CD14-positive monocyte (primary cell): ENCODE measurements around the gene MGLL. TPM values are rescaled to one million over a fixed set of nuclear protein-coding genes. Genes with fewer than 3 reads are reported as not detected.
A peak's percentile ranks its signal among the peaks of the same experiment; 100 is the strongest.

ENCODE experiments used
- DNase-seq, 3 donors: peaks; one replicate each; pipeline ENCODE4 v3.0.0-alpha.2; 2011 to 2022
- H2AFZ ChIP-seq: 2 replicates; pipeline ENCODE4 v1.6.0; 2012; ENCODE audit warnings: mild to moderate bottlenecking, low read depth, low read length, inconsistent platforms; ENCODE audit not compliant: insufficient read depth, poor library complexity, severe bottlenecking
- H3K27ac ChIP-seq, 2 donors: 1 replicate in 1 of 2; 2 replicates in 1 of 2; pipeline ENCODE4 v1.5.1; 2012 to 2013; ENCODE audit warnings: low read length in 2 of 2, control low read depth in 1 of 2, inconsistent platforms in 1 of 2, low read depth in 1 of 2, mild to moderate bottlenecking in 1 of 2
- H3K27me3 ChIP-seq, 2 donors: one replicate each; pipeline versions ENCODE4 v1.6.0 to v1.6.1; 2011 to 2013; ENCODE audit warnings: low read length in 2 of 2; ENCODE audit not compliant: control insufficient read depth in 2 of 2, insufficient read depth in 2 of 2
- H3K36me3 ChIP-seq, 2 donors: replicated peaks in 1 of 2; 1 replicate in 1 of 2; 2 replicates in 1 of 2; pipeline versions ENCODE4 v1.5.1 to v1.6.1; 2012 to 2013; ENCODE audit warnings: low read length in 2 of 2, control low read depth in 1 of 2, inconsistent platforms in 1 of 2, mild to moderate bottlenecking in 1 of 2; ENCODE audit not compliant: insufficient read depth in 2 of 2, control insufficient read depth in 1 of 2
- H3K4me1 ChIP-seq, 2 donors: 1 replicate in 1 of 2; 2 replicates in 1 of 2; pipeline versions ENCODE4 v1.5.1 to v1.6.1; 2012 to 2013; ENCODE audit warnings: low read length in 2 of 2, control low read depth in 1 of 2, inconsistent platforms in 1 of 2, mild to moderate bottlenecking in 1 of 2, moderate library complexity in 1 of 2; ENCODE audit not compliant: insufficient read depth in 2 of 2, control insufficient read depth in 1 of 2
- H3K4me2 ChIP-seq: replicated peaks from 2 replicates; pipeline ENCODE3; 2012; ENCODE audit warnings: low read length, moderate library complexity, mild to moderate bottlenecking; ENCODE audit not compliant: poor library complexity, severe bottlenecking; ENCODE audit errors: extremely low read depth
- H3K4me3 ChIP-seq, 3 experiments: fragments of 200-600 bp in 1 of 3; sonication (generic) in 1 of 3; replicated peaks in 1 of 3; 1 replicate in 2 of 3; 2 replicates in 1 of 3; pipeline ENCODE4 v1.5.1; 2011 to 2013; ENCODE audit warnings: low read length in 3 of 3, mild to moderate bottlenecking in 3 of 3, control low read depth in 2 of 3, low read depth in 2 of 3, inconsistent platforms in 1 of 3, moderate library complexity in 1 of 3
- H3K79me2 ChIP-seq: 2 replicates; pipeline ENCODE4 v1.6.0; 2012; ENCODE audit warnings: mild to moderate bottlenecking, control low read depth, inconsistent platforms, low read length, moderate library complexity; ENCODE audit not compliant: insufficient read depth
- H3K9ac ChIP-seq: 2 replicates; pipeline ENCODE4 v1.6.0; 2017; ENCODE audit warnings: low read length, mild to moderate bottlenecking; ENCODE audit not compliant: insufficient read depth, poor library complexity, severe bottlenecking
- H3K9me3 ChIP-seq, 2 donors: replicated peaks in 1 of 2; 1 replicate in 1 of 2; 2 replicates in 1 of 2; pipeline versions ENCODE4 v1.5.1 to v1.6.1; 2012 to 2013; ENCODE audit warnings: low read length in 2 of 2, control low read depth in 1 of 2; ENCODE audit not compliant: control insufficient read depth in 1 of 2, insufficient read depth in 1 of 2
- H4K20me1 ChIP-seq: 2 replicates; pipeline ENCODE4 v1.6.0; 2012; ENCODE audit warnings: mild to moderate bottlenecking, low read length, control low read depth, moderate library complexity; ENCODE audit not compliant: insufficient read depth
- H3K27ac Mint-ChIP-seq, 7 donors: one replicate each; pipeline ENCODE4 v1.8.0; 2020; ENCODE audit warnings: mild to moderate bottlenecking in 7 of 7, mixed read lengths in 7 of 7, moderate library complexity in 6 of 7, inconsistent platforms in 2 of 7
- H3K27me3 Mint-ChIP-seq, 3 donors: one replicate each; pipeline ENCODE4 v1.8.0; 2021 to 2022; ENCODE audit warnings: low read depth in 3 of 3, mild to moderate bottlenecking in 3 of 3, mixed read lengths in 3 of 3, moderate library complexity in 3 of 3, inconsistent platforms in 1 of 3
- H3K36me3 Mint-ChIP-seq, 2 donors: one replicate each; pipeline ENCODE4 v1.8.0; 2020; ENCODE audit warnings: mixed read lengths in 2 of 2, inconsistent platforms in 1 of 2, mild to moderate bottlenecking in 1 of 2
- H3K4me1 Mint-ChIP-seq: one replicate; pipeline ENCODE4 v1.8.0; 2020; ENCODE audit warnings: mild to moderate bottlenecking, mixed read lengths
- H3K4me3 Mint-ChIP-seq, 2 donors: one replicate each; pipeline ENCODE4 v1.8.0; 2020; ENCODE audit warnings: mild to moderate bottlenecking in 2 of 2, mixed read lengths in 2 of 2, moderate library complexity in 1 of 2
- H3K9me3 Mint-ChIP-seq, 7 donors: one replicate each; pipeline ENCODE4 v1.8.0; 2020 to 2022; ENCODE audit warnings: mixed read lengths in 7 of 7, mild to moderate bottlenecking in 6 of 7, moderate library complexity in 6 of 7, inconsistent platforms in 2 of 7
- WGBS: methylation state at CpG from one replicate; pipeline ENCODE4 v1.1.5; 2013; ENCODE audit warnings: missing lambda C conversion rate; ENCODE audit not compliant: insufficient coverage; 5-methylcytosine and 5-hydroxymethylcytosine counted together
- intact Hi-C, 2 donors: fragments of 100-400 bp; cut with micrococcal nuclease; formaldehyde crosslinking; loops; one replicate each; pipeline versions ENCODE4 v1.15.0 to v1.15.1; 2023
- polyA plus RNA-seq, 3 donors: library from polyadenylated mRNA; depleted of rRNA in 1 of 3; unstranded in 2 of 3; stranded (reverse) in 1 of 3; fragments of 300-500 nt in 2 of 3; fragments of >200 nt in 1 of 3; fragmentation: Illumina TruSeq in 2 of 3; gene quantifications; 1 replicate in 2 of 3; 2 replicates in 1 of 3; pipeline ENCODE4 v1.2.3, GENCODE V29; 2012 to 2021
- TF ChIP-seq, protein P1 (sequence below): fragments of 200-600 bp; IDR thresholded peaks from one replicate; pipeline ENCODE4 v1.8.0; 2022; ENCODE audit warnings: antibody characterized with exemption, mild to moderate bottlenecking

The MGLL gene
- polyA plus RNA-seq, 3 donors: 4.4 to 10.0 (median 6.4) TPM

- Histone ChIP-seq H3K27ac (peak overlapping the region in 1 of 2 donors; percentile 7), H4K20me1 (peaks cover 39% of the 10 kb centered on the region), H3K79me2 (peaks cover 13% of the 10 kb centered on the region), H3K4me2 (peak overlapping the region; percentile 4), H3K27me3 (no peaks in the 10 kb centered on the region), H3K36me3 (peaks cover 26 to 43% of the 10 kb centered on the region in 2 donors), H3K9ac (no peak overlapping the region), H3K4me3 (peak overlapping the region in 1 of 3 experiments; percentile 3), H3K4me1 (peaks cover 49 to 72% of the 10 kb centered on the region in 2 donors), H3K9me3 (peaks cover 0 to 8% of the 10 kb centered on the region in 2 donors), H2AFZ (no peak overlapping the region)
- intact Hi-C loops: loop anchor here (5.0 to 10.0 kb wide), 4 partner anchors 77 to 396 kb away; partner anchors contain the start of gene SEC61A1 (in 1 of the 2)
- Mint-ChIP-seq H3K36me3 (peaks cover 57 to 63% of the 10 kb centered on the region in 2 donors), H3K9me3 (peaks cover 0 to 8% (median 0%) of the 10 kb centered on the region in 7 donors), H3K4me1 (peaks cover 78% of the 10 kb centered on the region), H3K27me3 (peaks cover 0 to 3% (median 2%) of the 10 kb centered on the region in 3 donors), H3K27ac (peak overlapping the region; percentile 15 to 85 (median 73)), H3K4me3 (peak overlapping the region in 1 of 2 donors; percentile 39)
- TF ChIP-seq, protein P1, sequence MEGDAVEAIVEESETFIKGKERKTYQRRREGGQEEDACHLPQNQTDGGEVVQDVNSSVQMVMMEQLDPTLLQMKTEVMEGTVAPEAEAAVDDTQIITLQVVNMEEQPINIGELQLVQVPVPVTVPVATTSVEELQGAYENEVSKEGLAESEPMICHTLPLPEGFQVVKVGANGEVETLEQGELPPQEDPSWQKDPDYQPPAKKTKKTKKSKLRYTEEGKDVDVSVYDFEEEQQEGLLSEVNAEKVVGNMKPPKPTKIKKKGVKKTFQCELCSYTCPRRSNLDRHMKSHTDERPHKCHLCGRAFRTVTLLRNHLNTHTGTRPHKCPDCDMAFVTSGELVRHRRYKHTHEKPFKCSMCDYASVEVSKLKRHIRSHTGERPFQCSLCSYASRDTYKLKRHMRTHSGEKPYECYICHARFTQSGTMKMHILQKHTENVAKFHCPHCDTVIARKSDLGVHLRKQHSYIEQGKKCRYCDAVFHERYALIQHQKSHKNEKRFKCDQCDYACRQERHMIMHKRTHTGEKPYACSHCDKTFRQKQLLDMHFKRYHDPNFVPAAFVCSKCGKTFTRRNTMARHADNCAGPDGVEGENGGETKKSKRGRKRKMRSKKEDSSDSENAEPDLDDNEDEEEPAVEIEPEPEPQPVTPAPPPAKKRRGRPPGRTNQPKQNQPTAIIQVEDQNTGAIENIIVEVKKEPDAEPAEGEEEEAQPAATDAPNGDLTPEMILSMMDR: no peak
- peak; percentile 21 to 53 (median 52) for DNase-seq
- 97% methylated on average over 6 of the region's 12 CpGs for WGBS
These were observed 143.4 kb downstream of the MGLL start for GRCh38 chr3:127678611-127679533.

GRCh38 chr3:127678315-127678599 is 144.1 kb downstream of the MGLL start:
- Histone ChIP-seq H3K9me3 (peaks cover 0 to 8% of the 10 kb centered on the region in 2 donors), H3K4me1 (peaks cover 49 to 72% of the 10 kb centered on the region in 2 donors), H3K36me3 (peaks cover 26 to 43% of the 10 kb centered on the region in 2 donors), H3K79me2 (peaks cover 19% of the 10 kb centered on the region), H3K4me2 (no peak overlapping the region), H3K27ac (no peak overlapping the region), H3K9ac (no peak overlapping the region), H2AFZ (no peak overlapping the region), H3K4me3 (no peak overlapping the region), H3K27me3 (no peaks in the 10 kb centered on the region), H4K20me1 (peaks cover 45% of the 10 kb centered on the region)
- intact Hi-C loops: loop anchor here (5.0 to 10.0 kb wide), 4 partner anchors 76 to 397 kb away; partner anchors contain the start of gene SEC61A1 (in 1 of the 2)
- DNase-seq: no peak
- Mint-ChIP-seq H3K27ac (peak overlapping the region in 6 of 7 donors; percentile 15 to 85 (median 70)), H3K27me3 (peaks cover 0 to 3% (median 2%) of the 10 kb centered on the region in 3 donors), H3K4me3 (no peak overlapping the region), H3K4me1 (peaks cover 79% of the 10 kb centered on the region), H3K36me3 (peaks cover 57 to 63% of the 10 kb centered on the region in 2 donors), H3K9me3 (peaks cover 0 to 8% (median 0%) of the 10 kb centered on the region in 7 donors)
- 100% methylated on average over 6 of the region's 8 CpGs for WGBS
- TF ChIP-seq, protein P1: no peak
